Mucosa of gallbladder (tissue), 1 donor: ENCODE measurements around the gene ZNF277. TPM values are rescaled to one million over a fixed set of nuclear protein-coding genes. Genes with fewer than 3 reads are reported as not detected.
"Not testable (repeated sequence)": the region's sequence is repeated elsewhere in the genome, so short reads cannot be mapped to it uniquely, and the experiment has no call there.

Source experiments
- DNase-seq: peaks from one replicate; pipeline ENCODE4 v3.0.0-alpha.2; 2020; ENCODE audit warnings: low spot score
- total RNA-seq: library from RNA; stranded (reverse); gene quantifications from one replicate; pipeline ENCODE4 v1.2.1, GENCODE V29; 2021
- donor health status: DM: no; HTN: no; CAD: no.

ZNF277 gene
- total RNA-seq, 1 donor from 2014 or later = 29.4 TPM

GRCh38 chr7:112292162-112292561 is 85.7 kb downstream of the ZNF277 start:
- DNase-seq = no peak

GRCh38 chr7:112293416-112293815 is 86.9 kb downstream of the ZNF277 start:
- DNase-seq = no peak

GRCh38 chr7:112296432-112296831 is 89.9 kb downstream of the ZNF277 start:
- DNase-seq = no peak

- no peak for DNase-seq
Observed at GRCh38 chr7:112297681-112298080, 91.2 kb downstream of the ZNF277 start.

GRCh38 chr7:112298543-112299100 is 92.1 kb downstream of the ZNF277 start:
- DNase-seq = no peak

GRCh38 chr7:112300072-112300471 is 93.6 kb downstream of the ZNF277 start:
- no peak for DNase-seq

- DNase-seq = no peak
Observed at GRCh38 chr7:112300831-112301407, 94.4 kb downstream of the ZNF277 start.

- DNase-seq = no peak
Observed at GRCh38 chr7:112302566-112302965, 96.1 kb downstream of the ZNF277 start.

GRCh38 chr7:112306903-112307302 is 100.4 kb downstream of the ZNF277 start:
- no peak for DNase-seq

- DNase-seq = no peak
Observed at GRCh38 chr7:112307506-112307905, 101.0 kb downstream of the ZNF277 start.

GRCh38 chr7:112308974-112309373 is 102.5 kb downstream of the ZNF277 start:
- DNase-seq = no peak

GRCh38 chr7:112316803-112317202 is 110.3 kb downstream of the ZNF277 start:
- not testable (repeated sequence) for DNase-seq

GRCh38 chr7:112322070-112322469 is 115.6 kb downstream of the ZNF277 start:
- no peak for DNase-seq

GRCh38 chr7:112327566-112327965 is 121.1 kb downstream of the ZNF277 start:
- DNase-seq = no peak

- no peak for DNase-seq
Observed at GRCh38 chr7:112331492-112331891, 125.0 kb downstream of the ZNF277 start.

- no peak for DNase-seq
Observed at GRCh38 chr7:112334366-112334765, 127.9 kb downstream of the ZNF277 start.

GRCh38 chr7:112336261-112336660 is 129.8 kb downstream of the ZNF277 start:
- no peak for DNase-seq

- DNase-seq = no peak
Observed at GRCh38 chr7:112336936-112337576, 130.6 kb downstream of the ZNF277 start.

GRCh38 chr7:112337892-112338291 is 131.4 kb downstream of the ZNF277 start:
- no peak for DNase-seq

- no peak for DNase-seq
Observed at GRCh38 chr7:112338786-112339185, 132.3 kb downstream of the ZNF277 start.

GRCh38 chr7:112341464-112341863 is 135.0 kb downstream of the ZNF277 start:
- DNase-seq = no peak

- no peak for DNase-seq
Observed at GRCh38 chr7:112346381-112347060, 140.0 kb downstream of the ZNF277 start.

- no peak for DNase-seq
Observed at GRCh38 chr7:112347088-112347487, 140.6 kb downstream of the ZNF277 start.
